ENCODE data around the gene CORO1C. TPM values are rescaled to one million over a fixed set of nuclear protein-coding genes. Genes with fewer than 3 reads are reported as not detected.

Gene CORO1C
- polyA plus RNA-seq, 1 of the 3 experiments (the other 2 are of a cell fraction): 150 TPM

GRCh38 chr12:108678104-108678730, 53.1 kb downstream of the CORO1C start:
- Histone ChIP-seq H3K9ac (no peak overlapping the region), H3K9me3 (no peaks in the 10 kb centered on the region), H3K36me3 (replicated peaks in 1 of 2; ENCODE audit: control insufficient read depth in 1 of 2, insufficient read depth in 2 of 2, low read length in 1 of 2) (peaks cover 11 to 65% of the 10 kb centered on the region in 2 experiments), H3K79me2 (ENCODE audit: insufficient read depth) (peaks cover 100% of the 10 kb centered on the region), H3K4me2 (no peak overlapping the region), H3K9me2 (no peaks in the 10 kb centered on the region), H3F3A (replicated peaks; ENCODE audit: insufficient read depth) (peaks cover 43% of the 10 kb centered on the region), H3K27ac (ENCODE audit: low read depth in 2 of 2, low read length in 1 of 2) (no peak overlapping the region), H3K4me1 (ENCODE audit: control insufficient read depth in 1 of 2, insufficient read depth in 2 of 2, low read depth in 1 of 2, low read length in 1 of 2) (peaks cover 0 to 24% of the 10 kb centered on the region in 2 experiments; a peak in 2 of 4 replicates), H2AFZ (ENCODE audit: low read depth) (no peak overlapping the region), H3K4me3 (ENCODE audit: low read depth in 2 of 2, low read length in 1 of 2) (no peak overlapping the region), H3K27me3 (ENCODE audit: insufficient read depth) (no peaks in the 10 kb centered on the region), H4K20me1 (ENCODE audit: insufficient read depth) (peaks cover 57% of the 10 kb centered on the region; the same call in 1 of the 2 replicates)
- no peak for TF ChIP-seq RAD21 (IDR thresholded peaks at IDR 0.05; ENCODE audit: low read length)
- no peak for TF ChIP-seq GATA2 (CRISPR knock-in tag; IDR thresholded peaks at IDR 0.05)
- TF ChIP-seq USF1 (IDR thresholded peaks at IDR 0.05; ENCODE audit: borderline replicate concordance, low read depth): no peak
- TF ChIP-seq, protein P1, sequence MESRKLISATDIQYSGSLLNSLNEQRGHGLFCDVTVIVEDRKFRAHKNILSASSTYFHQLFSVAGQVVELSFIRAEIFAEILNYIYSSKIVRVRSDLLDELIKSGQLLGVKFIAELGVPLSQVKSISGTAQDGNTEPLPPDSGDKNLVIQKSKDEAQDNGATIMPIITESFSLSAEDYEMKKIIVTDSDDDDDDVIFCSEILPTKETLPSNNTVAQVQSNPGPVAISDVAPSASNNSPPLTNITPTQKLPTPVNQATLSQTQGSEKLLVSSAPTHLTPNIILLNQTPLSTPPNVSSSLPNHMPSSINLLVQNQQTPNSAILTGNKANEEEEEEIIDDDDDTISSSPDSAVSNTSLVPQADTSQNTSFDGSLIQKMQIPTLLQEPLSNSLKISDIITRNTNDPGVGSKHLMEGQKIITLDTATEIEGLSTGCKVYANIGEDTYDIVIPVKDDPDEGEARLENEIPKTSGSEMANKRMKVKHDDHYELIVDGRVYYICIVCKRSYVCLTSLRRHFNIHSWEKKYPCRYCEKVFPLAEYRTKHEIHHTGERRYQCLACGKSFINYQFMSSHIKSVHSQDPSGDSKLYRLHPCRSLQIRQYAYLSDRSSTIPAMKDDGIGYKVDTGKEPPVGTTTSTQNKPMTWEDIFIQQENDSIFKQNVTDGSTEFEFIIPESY (IDR thresholded peaks at IDR 0.05; ENCODE audit: borderline replicate concordance, low read depth): no peak
- no peak for TF ChIP-seq TEAD4 (IDR thresholded peaks at IDR 0.05; ENCODE audit: borderline replicate concordance, insufficient read depth)
- no peak for TF ChIP-seq JUND (IDR thresholded peaks at IDR 0.05)
- TF ChIP-seq USF2 (IDR thresholded peaks at IDR 0.05; ENCODE audit: borderline replicate concordance, low read depth, low read length): no peak
- no peak for TF ChIP-seq FOSL2 (IDR thresholded peaks at IDR 0.05; ENCODE audit: borderline replicate concordance, low read depth)
- TF ChIP-seq GABPA (IDR thresholded peaks at IDR 0.05; ENCODE audit: low read depth): no peak
- TF ChIP-seq FOXM1 (IDR thresholded peaks at IDR 0.05; ENCODE audit: low read depth): no peak
- no peak for TF ChIP-seq CTCF (IDR thresholded peaks at IDR 0.05)
- TF ChIP-seq MXI1 (IDR thresholded peaks at IDR 0.05; ENCODE audit: low read depth, low read length): no peak
- no peak for DNase-seq
- ChIA-PET CTCF (interaction anchor here (1.8 to 2.7 kb wide), 2 partner anchors 9 to 14 kb away, joined by 6 to 10 read pairs; no protein-coding TSS in a partner anchor), POLR2A (no interaction called here)
- 95% methylated on average over 9 of the region's 9 CpGs for WGBS (ENCODE audit: low lambda C conversion rate)
